Neural progenitor cell (in vitro differentiated cells): ENCODE measurements around the gene EMC8. TPM values are rescaled to one million over a fixed set of nuclear protein-coding genes. Genes with fewer than 3 reads are reported as not detected.

Source experiments
- DNase-seq: peaks from one replicate; pipeline ENCODE4 v3.0.0-alpha.2; 2016; ENCODE audit warnings: low spot score
- H2AFZ ChIP-seq: fragments of 200-600 bp; sonication (generic); replicated peaks from 2 replicates; pipeline ENCODE4 v1.6.1; 2016; ENCODE audit warnings: antibody characterized with exemption
- H3F3A ChIP-seq: fragments of 200-600 bp; sonication (generic); 2 replicates; pipeline ENCODE4 v1.6.1; 2016; ENCODE audit warnings: antibody characterized with exemption, low read depth
- H3K27ac ChIP-seq: fragments of 200-600 bp; sonication (generic); 2 replicates; pipeline ENCODE4 v1.5.1; 2016; ENCODE audit warnings: mild to moderate bottlenecking
- H3K27me3 ChIP-seq: fragments of 200-600 bp; sonication (generic); 2 replicates; pipeline ENCODE4 v1.6.1; 2016; ENCODE audit warnings: mild to moderate bottlenecking, moderate library complexity
- H3K36me3 ChIP-seq: fragments of 200-600 bp; sonication (generic); 2 replicates; pipeline ENCODE4 v1.5.1; 2016
- H3K4me1 ChIP-seq: fragments of 200-600 bp; sonication (generic); 2 replicates; pipeline ENCODE4 v1.6.1; 2016; ENCODE audit warnings: mixed run types
- H3K4me2 ChIP-seq: fragments of 200-600 bp; sonication (generic); 2 replicates; pipeline ENCODE4 v1.6.1; 2016
- H3K4me3 ChIP-seq: fragments of 200-600 bp; sonication (generic); 2 replicates; pipeline ENCODE4 v1.5.1; 2016
- H3K79me2 ChIP-seq: fragments of 200-600 bp; sonication (generic); 2 replicates; pipeline ENCODE4 v1.6.1; 2016; ENCODE audit warnings: low read depth
- H3K9ac ChIP-seq: fragments of 200-600 bp; sonication (generic); 2 replicates; pipeline ENCODE4 v1.6.1; 2016
- H3K9me3 ChIP-seq: fragments of 200-600 bp; sonication (generic); 2 replicates; pipeline ENCODE4 v1.5.1; 2016; ENCODE audit warnings: low read depth
- H4K20me1 ChIP-seq: fragments of 200-600 bp; sonication (generic); 2 replicates; pipeline ENCODE4 v1.6.1; 2016; ENCODE audit warnings: low read depth
- H3K27ac Mint-ChIP-seq: 3 replicates; pipeline ENCODE4 v1.8.0; 2021; ENCODE audit warnings: mixed read lengths
- H3K27me3 Mint-ChIP-seq: 2 replicates; pipeline ENCODE4 v1.8.0; 2022; ENCODE audit warnings: low read depth, mild to moderate bottlenecking, inconsistent platforms, moderate library complexity, mixed read lengths; ENCODE audit not compliant: insufficient read depth
- H3K36me3 Mint-ChIP-seq: 3 replicates; pipeline ENCODE4 v1.8.0; 2021; ENCODE audit warnings: mixed read lengths
- H3K4me1 Mint-ChIP-seq: 3 replicates; pipeline ENCODE4 v1.8.0; 2021; ENCODE audit warnings: mixed read lengths
- H3K4me3 Mint-ChIP-seq: 3 replicates; pipeline ENCODE4 v1.8.0; 2021; ENCODE audit warnings: mild to moderate bottlenecking, moderate library complexity, mixed read lengths
- H3K9me3 Mint-ChIP-seq: 3 replicates; pipeline ENCODE4 v1.8.0; 2020; ENCODE audit warnings: mixed read lengths
- CTCF ChIP-seq: fragments of 200-600 bp; sonication (generic); IDR thresholded peaks from 2 replicates; pipeline ENCODE4 v1.5.1; 2017; ENCODE audit warnings: antibody characterized with exemption, mild to moderate bottlenecking
- EZH2 ChIP-seq: fragments of 200-600 bp; sonication (generic); IDR thresholded peaks from 2 replicates; pipeline ENCODE4 v1.6.1; 2017; ENCODE audit warnings: antibody characterized with exemption, mild to moderate bottlenecking, moderate library complexity
- EZH2phosphoT487 ChIP-seq: fragments of 200-600 bp; sonication (generic); IDR thresholded peaks from 2 replicates; pipeline ENCODE4 v1.6.1; 2017; ENCODE audit warnings: antibody characterized with exemption
- total RNA-seq: library from RNA; depleted of rRNA; stranded (reverse); fragments of >200 nt; gene quantifications from 2 replicates; pipeline ENCODE4 v1.2.3, GENCODE V29; 2015; ENCODE audit warnings: low replicate concordance

EMC8 gene
- total RNA-seq, 1 donor from 2014 or later: 25.1 TPM

DNA sequence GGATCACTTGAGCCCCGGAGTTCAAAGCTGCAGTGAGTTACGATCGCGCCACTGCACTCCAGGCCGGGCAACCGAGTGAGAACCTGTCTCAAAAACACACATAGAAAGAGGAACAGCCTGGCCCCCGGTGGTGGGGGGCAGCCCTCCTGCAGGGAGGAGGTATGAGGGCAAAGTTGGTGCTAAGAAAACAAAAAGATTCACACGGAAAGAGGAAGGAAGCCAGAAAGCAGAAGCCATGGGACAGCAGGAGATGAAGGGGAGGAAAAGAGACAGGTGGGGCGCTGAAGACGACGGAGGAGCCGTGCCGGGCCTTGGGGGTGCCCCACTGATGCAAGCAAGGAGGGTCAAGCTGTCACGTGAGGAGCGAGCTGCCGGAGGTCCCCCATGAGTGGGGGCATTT, 40.2 kb downstream of the EMC8 start:
- Mint-ChIP-seq H3K27ac (no peak overlapping the region), H3K9me3 (no peaks in the 10 kb centered on the region), H3K36me3 (no peaks in the 10 kb centered on the region), H3K27me3 (peaks cover 12% of the 10 kb centered on the region), H3K4me3 (no peak overlapping the region), H3K4me1 (peaks cover 8% of the 10 kb centered on the region)
- Histone ChIP-seq H3K9me3 (no peaks in the 10 kb centered on the region), H3K79me2 (no peaks in the 10 kb centered on the region), H3K36me3 (no peaks in the 10 kb centered on the region), H3K27ac (no peak overlapping the region), H4K20me1 (no peaks in the 10 kb centered on the region), H3K4me1 (peaks cover 5% of the 10 kb centered on the region), H3K27me3 (no peaks in the 10 kb centered on the region), H2AFZ (no peak overlapping the region), H3K4me2 (no peak overlapping the region), H3F3A (no peaks in the 10 kb centered on the region), H3K4me3 (no peak overlapping the region), H3K9ac (no peak overlapping the region)
- no peak for DNase-seq
- no peak for TF ChIP-seq EZH2phosphoT487
- TF ChIP-seq CTCF: no peak
- no peak for TF ChIP-seq EZH2

DNA sequence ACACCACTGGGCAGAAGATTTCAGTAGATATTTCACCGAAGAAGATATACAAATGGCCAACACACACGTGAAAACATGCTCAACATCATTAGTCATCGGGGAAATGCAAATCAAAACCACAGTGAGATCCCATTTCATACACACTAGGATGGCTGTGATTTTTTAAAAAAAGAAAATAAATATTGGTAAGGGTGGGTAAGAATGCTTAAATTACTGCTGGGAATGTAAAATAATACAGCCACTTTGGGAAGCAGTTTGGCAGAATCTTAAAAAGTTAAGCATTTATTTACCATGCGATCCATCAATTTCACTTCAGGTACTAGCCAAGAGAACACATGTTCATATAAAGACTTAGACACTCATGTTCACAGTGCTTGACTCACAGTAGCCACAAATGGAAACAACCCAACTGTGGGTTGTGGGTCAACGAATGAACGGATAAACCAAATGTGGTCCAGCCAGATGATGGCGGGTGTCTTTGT, 42.0 kb downstream of the EMC8 start:
- no peak for TF ChIP-seq CTCF
- TF ChIP-seq EZH2phosphoT487: no peak
- no peak for TF ChIP-seq EZH2
- Histone ChIP-seq H3K4me3 (no peak overlapping the region), H3K79me2 (no peaks in the 10 kb centered on the region), H3F3A (peaks cover 6% of the 10 kb centered on the region), H3K36me3 (no peaks in the 10 kb centered on the region), H3K4me2 (no peak overlapping the region), H3K4me1 (peaks cover 11% of the 10 kb centered on the region), H3K27me3 (peaks cover 15% of the 10 kb centered on the region), H3K9me3 (no peaks in the 10 kb centered on the region), H3K27ac (no peak overlapping the region), H2AFZ (no peak overlapping the region), H3K9ac (no peak overlapping the region), H4K20me1 (peaks cover 4% of the 10 kb centered on the region)
- Mint-ChIP-seq H3K36me3 (no peaks in the 10 kb centered on the region), H3K4me1 (peaks cover 13% of the 10 kb centered on the region), H3K27ac (no peak overlapping the region), H3K4me3 (no peak overlapping the region), H3K9me3 (no peaks in the 10 kb centered on the region), H3K27me3 (peaks cover 12% of the 10 kb centered on the region)
- no peak for DNase-seq

GRCh38 chr16:85755929-85756768, 43.2 kb downstream of the EMC8 start:
- no peak overlapping the region for H3K9ac ChIP-seq
- H3K9me3 ChIP-seq: no peaks in the 10 kb centered on the region
- H3K9me3 Mint-ChIP-seq: no peaks in the 10 kb centered on the region
- peaks cover 16% of the 10 kb centered on the region for H3K4me1 ChIP-seq
- H3K27me3 Mint-ChIP-seq: peaks cover 16% of the 10 kb centered on the region
- peaks cover 16% of the 10 kb centered on the region for H4K20me1 ChIP-seq
- H3K4me1 Mint-ChIP-seq: peaks cover 13% of the 10 kb centered on the region
- no peak overlapping the region for H3K4me3 Mint-ChIP-seq
- DNase-seq: no peak
- H3K36me3 Mint-ChIP-seq: no peaks in the 10 kb centered on the region
- no peak overlapping the region for H3K4me3 ChIP-seq
- TF ChIP-seq EZH2 (no peak), EZH2phosphoT487 (no peak), CTCF (no peak)
- no peaks in the 10 kb centered on the region for H3K79me2 ChIP-seq
- no peak overlapping the region for H3K4me2 ChIP-seq
- H3F3A ChIP-seq: peaks cover 15% of the 10 kb centered on the region
- peaks cover 27% of the 10 kb centered on the region for H3K27me3 ChIP-seq
- no peaks in the 10 kb centered on the region for H3K36me3 ChIP-seq
- no peak overlapping the region for H3K27ac ChIP-seq
- H3K27ac Mint-ChIP-seq: peak overlapping the region; percentile 86
- no peak overlapping the region for H2AFZ ChIP-seq
